ENCODE data around the gene OR2V2. TPM values are rescaled to one million over a fixed set of nuclear protein-coding genes. Genes with fewer than 3 reads are reported as not detected.
"Not testable (repeated sequence)": the region's sequence is repeated elsewhere in the genome, so short reads cannot be mapped to it uniquely, and the experiment has no call there.

OR2V2 gene
- total RNA-seq, 1 donor from 2014 or later = not detected

GRCh38 chr5:181166812-181167733 lies 19.7 kb downstream of the OR2V2 start:
- Mint-ChIP-seq H3K4me1 (ENCODE audit: unreplicated experiment) (peaks cover 28% of the 10 kb centered on the region), H3K4me3 (ENCODE audit: unreplicated experiment) (no peak overlapping the region), H3K9me3 (ENCODE audit: unreplicated experiment) (no peaks in the 10 kb centered on the region), H3K27me3 (ENCODE audit: unreplicated experiment) (peaks cover 28% of the 10 kb centered on the region), H3K27ac (ENCODE audit: unreplicated experiment) (no peak overlapping the region), H3K36me3 (ENCODE audit: low read depth, unreplicated experiment) (peaks cover 4% of the 10 kb centered on the region)
- TF ChIP-seq, protein P1, sequence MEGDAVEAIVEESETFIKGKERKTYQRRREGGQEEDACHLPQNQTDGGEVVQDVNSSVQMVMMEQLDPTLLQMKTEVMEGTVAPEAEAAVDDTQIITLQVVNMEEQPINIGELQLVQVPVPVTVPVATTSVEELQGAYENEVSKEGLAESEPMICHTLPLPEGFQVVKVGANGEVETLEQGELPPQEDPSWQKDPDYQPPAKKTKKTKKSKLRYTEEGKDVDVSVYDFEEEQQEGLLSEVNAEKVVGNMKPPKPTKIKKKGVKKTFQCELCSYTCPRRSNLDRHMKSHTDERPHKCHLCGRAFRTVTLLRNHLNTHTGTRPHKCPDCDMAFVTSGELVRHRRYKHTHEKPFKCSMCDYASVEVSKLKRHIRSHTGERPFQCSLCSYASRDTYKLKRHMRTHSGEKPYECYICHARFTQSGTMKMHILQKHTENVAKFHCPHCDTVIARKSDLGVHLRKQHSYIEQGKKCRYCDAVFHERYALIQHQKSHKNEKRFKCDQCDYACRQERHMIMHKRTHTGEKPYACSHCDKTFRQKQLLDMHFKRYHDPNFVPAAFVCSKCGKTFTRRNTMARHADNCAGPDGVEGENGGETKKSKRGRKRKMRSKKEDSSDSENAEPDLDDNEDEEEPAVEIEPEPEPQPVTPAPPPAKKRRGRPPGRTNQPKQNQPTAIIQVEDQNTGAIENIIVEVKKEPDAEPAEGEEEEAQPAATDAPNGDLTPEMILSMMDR (IDR thresholded peaks at IDR 0.05; ENCODE audit: unreplicated experiment) = no peak
- DNase-seq (ENCODE audit: low spot score) = no peak

- H3K9me3 Mint-ChIP-seq (ENCODE audit: unreplicated experiment) = no peaks in the 10 kb centered on the region
- DNase-seq (ENCODE audit: low spot score) = peak; percentile 81
- no peak overlapping the region for H3K27ac Mint-ChIP-seq (ENCODE audit: unreplicated experiment)
- TF ChIP-seq, protein P1 (IDR thresholded peaks at IDR 0.05; ENCODE audit: unreplicated experiment) = peak; percentile 86
- H3K4me3 Mint-ChIP-seq (ENCODE audit: unreplicated experiment) = peak overlapping the region; percentile 39
- peaks cover 4% of the 10 kb centered on the region for H3K36me3 Mint-ChIP-seq (ENCODE audit: low read depth, unreplicated experiment)
- H3K4me1 Mint-ChIP-seq (ENCODE audit: unreplicated experiment) = peaks cover 32% of the 10 kb centered on the region
- peaks cover 29% of the 10 kb centered on the region for H3K27me3 Mint-ChIP-seq (ENCODE audit: unreplicated experiment)
Measured at GRCh38 chr5:181167814-181168488, 20.6 kb downstream of the OR2V2 start.

DNA sequence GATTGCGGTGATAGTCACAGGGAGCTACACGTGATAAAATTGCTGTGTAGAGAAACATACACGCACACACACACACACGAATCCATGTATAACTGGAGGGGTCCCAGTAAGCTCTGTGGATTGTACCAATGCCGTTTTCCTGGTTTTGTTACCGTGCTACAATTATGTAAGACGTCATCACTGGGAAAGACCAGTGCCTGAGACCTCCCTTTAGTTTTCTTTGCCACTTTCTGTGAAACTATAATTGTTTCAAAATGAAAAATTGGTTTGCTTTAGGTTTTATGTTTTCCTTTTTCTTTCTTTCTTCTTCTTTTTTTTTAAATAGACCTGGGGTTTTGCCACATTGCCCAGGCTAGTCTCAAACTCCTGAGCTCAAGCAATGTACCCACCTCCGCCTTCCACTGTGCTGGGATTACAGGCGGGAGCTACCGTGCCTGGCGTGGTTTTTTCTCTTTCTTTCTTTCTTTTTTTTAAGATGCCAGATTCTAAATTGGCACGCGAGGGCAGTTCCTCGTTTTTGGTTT lies 21.3 kb downstream of the OR2V2 start:
- H3K36me3 Mint-ChIP-seq (ENCODE audit: low read depth, unreplicated experiment) = peaks cover 4% of the 10 kb centered on the region
- H3K27ac Mint-ChIP-seq (ENCODE audit: unreplicated experiment) = peak overlapping the region; percentile 49
- peak overlapping the region; percentile 39 for H3K4me3 Mint-ChIP-seq (ENCODE audit: unreplicated experiment)
- DNase-seq (ENCODE audit: low spot score) = no peak
- peaks cover 30% of the 10 kb centered on the region for H3K27me3 Mint-ChIP-seq (ENCODE audit: unreplicated experiment)
- H3K4me1 Mint-ChIP-seq (ENCODE audit: unreplicated experiment) = peaks cover 32% of the 10 kb centered on the region
- TF ChIP-seq, protein P1 (IDR thresholded peaks at IDR 0.05; ENCODE audit: unreplicated experiment) = no peak
- H3K9me3 Mint-ChIP-seq (ENCODE audit: unreplicated experiment) = no peaks in the 10 kb centered on the region

- H3K36me3 Mint-ChIP-seq (ENCODE audit: low read depth, unreplicated experiment); H3K27ac Mint-ChIP-seq (ENCODE audit: unreplicated experiment); H3K9me3 Mint-ChIP-seq (ENCODE audit: unreplicated experiment): not testable (repeated sequence)
- Mint-ChIP-seq H3K4me3 (ENCODE audit: unreplicated experiment) (peak overlapping the region; percentile 33), H3K27me3 (ENCODE audit: unreplicated experiment) (peaks cover 28% of the 10 kb centered on the region), H3K4me1 (ENCODE audit: unreplicated experiment) (peaks cover 30% of the 10 kb centered on the region)
- peak; percentile 79 for DNase-seq (ENCODE audit: low spot score)
Measured at GRCh38 chr5:181169459-181170236, 22.3 kb downstream of the OR2V2 start.

GRCh38 chr5:181170237-181170825 lies 22.9 kb downstream of the OR2V2 start:
- TF ChIP-seq, protein P1 (IDR thresholded peaks at IDR 0.05; ENCODE audit: unreplicated experiment) = no peak
- Mint-ChIP-seq H3K36me3 (ENCODE audit: low read depth, unreplicated experiment) (peaks cover 4% of the 10 kb centered on the region), H3K9me3 (ENCODE audit: unreplicated experiment) (no peaks in the 10 kb centered on the region)

More at GRCh38 chr5:181170237-181170825, 22.9 kb downstream of the OR2V2 start:
- DNase-seq (ENCODE audit: low spot score) = no peak
- peaks cover 28% of the 10 kb centered on the region for H3K27me3 Mint-ChIP-seq (ENCODE audit: unreplicated experiment)
- peaks cover 30% of the 10 kb centered on the region for H3K4me1 Mint-ChIP-seq (ENCODE audit: unreplicated experiment)
- H3K4me3 Mint-ChIP-seq (ENCODE audit: unreplicated experiment) = peak overlapping the region; percentile 33
- no peak overlapping the region for H3K27ac Mint-ChIP-seq (ENCODE audit: unreplicated experiment)

Data from endothelial cell (in vitro differentiated cells).